A204.1 (cell line): Measurements from ENCODE around the gene KRT73.

Experiments
- FAIRE-seq: peaks from 2 replicates; lab custom pipeline; 2012; peaks lifted over from hg19 to GRCh38; lab: Jason Lieb, UNC

The KRT73 gene

DNA sequence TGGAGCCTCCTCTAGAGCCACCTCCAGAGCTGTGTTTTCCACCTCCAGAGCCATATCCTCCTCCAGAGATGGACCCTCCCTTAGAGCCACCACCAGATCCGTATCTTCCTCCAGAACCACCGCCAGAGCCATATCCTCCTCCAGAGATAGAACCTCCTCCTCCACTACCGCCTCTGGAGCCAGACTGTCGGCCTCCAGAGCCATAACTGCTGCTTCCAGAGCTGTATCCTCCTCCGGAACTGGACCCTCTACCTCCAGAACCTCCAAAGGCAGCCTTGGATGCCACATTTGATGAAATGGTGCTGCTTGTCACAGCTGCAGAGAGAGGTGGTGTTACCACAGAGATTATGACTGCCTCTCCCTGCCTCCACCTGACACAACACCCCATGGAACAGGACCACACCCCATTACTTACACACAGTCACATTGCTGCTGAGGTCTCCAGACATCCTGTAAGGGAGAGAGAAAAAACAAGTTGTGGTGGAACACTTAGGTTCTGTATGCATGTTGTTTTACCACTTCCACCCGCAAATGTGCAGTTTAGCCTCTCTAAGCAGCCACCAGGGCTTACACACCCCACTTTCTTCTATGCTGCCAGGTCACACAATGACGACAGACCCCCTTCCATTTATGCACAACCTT is 26.9 kb upstream of the KRT73 start:
- FAIRE-seq: no peak

DNA sequence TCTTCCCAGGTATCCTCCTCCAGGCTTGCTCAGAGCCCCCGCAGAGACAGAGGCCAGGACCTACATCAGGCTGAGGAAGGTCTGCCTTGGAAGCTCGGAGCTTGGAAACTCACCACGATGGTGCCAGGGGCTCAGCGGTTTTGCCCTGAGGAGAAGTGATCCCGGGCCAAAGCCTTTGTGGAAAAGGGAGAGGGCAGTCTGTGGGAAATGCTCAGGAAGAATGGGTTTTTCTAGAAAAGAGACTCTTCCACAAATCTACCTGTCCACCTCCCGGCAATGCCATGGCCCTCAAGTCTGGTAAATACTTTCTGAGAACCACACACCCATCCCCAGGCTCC is 25.7 kb upstream of the KRT73 start:
- FAIRE-seq: no peak

DNA sequence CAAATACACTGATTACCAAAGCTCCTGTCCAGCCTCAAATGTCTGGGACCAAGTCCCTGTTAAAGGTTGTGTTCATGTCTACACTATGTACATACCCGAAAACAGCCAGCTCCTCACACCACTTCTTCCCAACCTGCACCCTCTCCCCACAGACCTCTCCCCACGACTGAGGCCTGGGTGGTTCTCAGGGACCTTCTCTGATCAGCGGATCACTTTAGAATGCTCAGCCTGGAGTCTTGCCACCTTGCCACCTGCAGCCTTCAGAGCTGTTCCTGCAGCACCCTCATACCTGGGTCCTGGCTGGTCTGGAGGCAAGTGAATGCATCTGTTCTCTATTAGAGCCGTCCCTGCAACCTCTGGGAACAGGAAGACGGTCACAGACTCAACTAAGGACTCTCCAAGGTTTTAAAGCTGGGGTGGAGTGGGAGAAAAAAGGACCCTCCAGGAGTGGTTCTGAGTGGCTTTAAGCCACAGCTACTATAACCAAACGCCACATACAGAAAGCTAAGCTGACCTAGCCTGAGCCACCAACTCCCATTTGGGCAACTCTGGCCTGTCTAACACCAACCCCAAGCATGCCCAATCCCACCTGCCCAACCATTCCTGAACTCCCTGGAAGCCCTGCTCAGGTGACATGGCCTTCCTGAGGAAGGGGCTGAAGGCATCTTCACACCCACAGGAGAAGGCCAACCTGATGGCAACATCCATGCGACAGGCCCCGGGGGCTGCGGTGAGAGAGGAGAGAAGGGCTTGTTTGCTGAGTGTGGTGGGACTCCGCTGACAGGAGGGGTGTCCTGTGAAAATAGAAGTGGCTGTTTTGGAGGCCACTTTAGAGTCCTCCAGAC is 25.1 kb upstream of the KRT73 start:
- no peak for FAIRE-seq

DNA sequence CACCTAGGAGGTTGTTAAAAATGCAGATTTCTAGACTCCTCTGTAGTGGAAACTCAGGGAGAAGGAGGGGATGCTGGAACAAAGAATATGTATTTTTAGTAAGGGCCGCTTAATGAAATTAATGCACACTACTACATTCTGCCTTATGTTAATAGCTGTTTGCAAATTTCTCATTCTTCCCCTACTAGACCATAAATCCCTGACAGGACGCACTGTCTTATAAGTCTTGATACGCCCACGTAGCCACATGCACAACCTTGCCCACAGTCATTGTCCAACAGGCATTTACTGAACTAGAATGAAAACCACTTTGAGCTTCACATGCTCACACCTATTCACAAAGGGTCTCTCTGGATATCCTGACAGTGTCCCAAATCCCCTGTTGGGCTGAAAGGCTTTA is 23.1 kb upstream of the KRT73 start:
- FAIRE-seq: no peak

DNA sequence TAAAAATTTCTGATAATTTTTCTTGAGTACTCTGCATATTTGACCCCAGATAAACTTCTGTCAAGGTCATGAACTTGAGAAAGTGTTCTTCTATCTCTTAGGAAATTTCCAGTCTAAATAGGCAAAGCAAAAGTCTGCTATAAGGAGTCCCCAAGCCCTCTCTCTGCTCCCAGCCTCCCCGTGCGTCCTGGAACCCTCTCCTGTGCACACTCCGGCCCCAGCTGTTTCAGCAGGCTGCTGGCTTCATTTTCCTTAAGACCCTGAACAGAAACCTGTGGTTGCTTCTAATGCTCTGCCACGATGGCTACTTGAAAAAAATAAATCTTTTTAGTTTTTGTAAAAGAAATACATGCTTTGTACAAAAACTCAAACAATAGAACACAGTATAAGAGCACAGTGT is 18.9 kb upstream of the KRT73 start:
- no peak for FAIRE-seq

DNA sequence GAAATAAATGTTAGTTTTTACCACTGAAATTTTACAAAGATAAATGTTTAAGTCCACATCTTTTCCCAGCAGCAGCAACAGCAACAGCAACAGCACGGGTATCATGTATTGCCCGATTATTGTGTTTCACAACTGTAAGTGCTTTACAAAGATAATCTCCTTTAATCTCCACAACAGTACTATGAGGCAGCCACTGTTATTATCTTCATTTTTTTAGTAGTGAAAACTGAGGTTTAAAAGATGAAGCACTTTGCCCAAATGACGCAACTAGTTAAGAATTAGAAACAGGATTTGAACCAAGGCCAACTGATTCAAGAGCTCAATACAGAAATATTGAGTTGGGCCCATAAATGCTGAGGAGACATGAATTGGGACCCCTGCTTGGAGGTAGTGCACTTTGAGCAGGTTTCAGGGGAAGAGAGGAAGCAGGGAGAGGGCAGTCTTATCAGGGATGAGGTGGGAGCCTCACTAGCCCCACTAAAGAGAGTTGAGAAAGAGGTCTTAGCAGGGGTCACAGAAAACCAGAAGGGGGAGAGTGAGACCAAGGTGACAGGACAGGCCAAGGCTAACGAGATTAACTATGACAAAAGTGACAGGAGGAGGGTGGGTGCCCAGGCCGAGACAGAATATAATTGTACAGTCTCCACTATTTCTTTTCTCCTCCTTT is 18.4 kb upstream of the KRT73 start:
- FAIRE-seq: no peak

DNA sequence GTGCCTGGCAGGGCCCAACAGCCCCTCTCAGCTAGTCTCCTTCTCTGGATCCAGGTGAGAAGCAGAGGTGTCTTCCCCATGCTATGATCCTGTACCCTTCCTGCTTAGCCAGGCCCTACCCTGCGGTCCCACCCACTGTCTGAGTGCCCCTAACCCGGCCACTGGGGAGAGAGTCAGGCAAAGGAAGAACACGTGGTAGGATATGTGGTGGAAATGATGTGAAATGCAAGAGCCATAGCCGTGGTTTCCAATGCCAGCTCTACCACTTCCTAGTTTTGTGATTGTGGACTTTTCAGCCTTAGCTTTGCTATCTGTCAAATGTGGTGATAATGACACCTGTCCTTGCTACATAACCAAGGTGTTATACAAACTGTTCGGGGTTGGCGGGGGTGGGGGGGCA is 17.8 kb upstream of the KRT73 start:
- FAIRE-seq: no peak

DNA sequence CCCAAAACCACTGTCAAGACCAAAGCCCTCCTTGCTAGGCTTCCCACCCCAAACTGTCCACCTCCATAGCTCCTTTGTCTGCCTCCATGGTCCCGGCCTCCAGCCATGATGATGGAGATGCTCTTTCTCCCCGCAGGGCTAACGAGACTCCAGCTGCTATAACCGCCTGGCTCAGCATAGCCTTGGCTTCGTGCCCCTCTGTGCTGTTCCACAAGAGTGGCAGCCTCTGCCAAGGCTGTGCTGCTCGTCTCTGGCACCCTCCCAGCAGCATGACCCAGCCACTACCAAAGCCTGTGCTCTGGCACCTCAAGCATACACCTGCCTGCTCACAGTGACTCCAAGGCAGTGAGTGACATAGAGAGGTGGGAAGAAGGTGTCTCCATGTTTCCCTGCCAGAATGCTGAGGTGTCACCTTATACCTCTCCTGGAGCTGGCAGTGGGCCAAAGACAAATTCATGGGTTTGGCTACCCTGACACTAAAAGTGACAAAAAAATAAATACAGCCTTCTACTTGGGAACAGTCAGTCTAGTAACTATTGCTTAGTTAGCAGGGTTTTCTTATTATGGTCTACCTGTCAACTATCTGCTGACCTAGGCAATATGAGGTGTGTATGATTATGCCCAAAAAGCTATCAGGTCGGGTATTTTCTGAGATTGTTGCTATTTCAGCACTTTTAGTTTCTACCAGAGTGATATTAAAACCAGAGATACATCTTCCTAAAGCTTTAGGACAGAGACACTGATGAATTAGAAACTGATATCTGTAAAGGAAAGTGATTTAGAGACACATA is 16.1 kb upstream of the KRT73 start:
- no peak for FAIRE-seq

DNA sequence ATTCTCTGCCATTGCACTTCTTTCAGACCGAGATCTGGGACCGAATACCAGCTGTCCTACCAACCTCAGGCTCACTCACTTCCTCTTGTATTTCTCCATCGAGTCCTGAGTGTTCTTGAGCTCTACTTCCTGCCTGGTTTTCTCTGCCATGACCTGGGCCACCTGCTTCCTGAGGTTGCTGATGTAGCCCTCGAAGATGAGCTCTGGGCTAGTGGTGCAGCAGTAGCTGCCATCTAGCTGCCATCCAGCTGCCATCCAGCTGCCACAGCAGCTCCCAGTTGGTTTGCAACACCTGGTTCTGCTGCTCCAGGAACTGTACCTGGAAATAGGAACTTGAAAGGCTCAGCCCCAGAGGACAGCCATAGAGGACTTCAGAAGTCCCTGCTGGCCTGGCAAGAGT is 15.0 kb upstream of the KRT73 start:
- FAIRE-seq: no peak

DNA sequence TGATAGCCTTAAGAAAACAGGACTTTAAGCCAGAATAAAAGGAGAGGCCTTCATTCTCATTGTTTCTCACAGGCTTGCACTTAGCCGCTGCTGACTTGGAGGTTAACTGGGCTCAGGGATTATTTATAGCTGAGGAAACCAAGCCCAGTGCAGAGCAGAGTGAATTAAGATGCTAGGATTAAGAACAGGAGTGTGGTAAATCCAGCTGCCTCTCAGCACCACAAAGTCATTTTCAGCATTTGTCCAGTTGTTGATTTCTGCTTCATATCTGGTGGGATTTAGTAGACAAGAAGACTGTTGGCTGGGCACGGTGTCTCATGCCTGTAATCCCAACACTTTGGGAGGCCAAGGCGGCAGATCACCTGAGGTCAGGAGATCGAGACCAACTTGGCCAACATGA is 14.3 kb upstream of the KRT73 start:
- FAIRE-seq: no peak

DNA sequence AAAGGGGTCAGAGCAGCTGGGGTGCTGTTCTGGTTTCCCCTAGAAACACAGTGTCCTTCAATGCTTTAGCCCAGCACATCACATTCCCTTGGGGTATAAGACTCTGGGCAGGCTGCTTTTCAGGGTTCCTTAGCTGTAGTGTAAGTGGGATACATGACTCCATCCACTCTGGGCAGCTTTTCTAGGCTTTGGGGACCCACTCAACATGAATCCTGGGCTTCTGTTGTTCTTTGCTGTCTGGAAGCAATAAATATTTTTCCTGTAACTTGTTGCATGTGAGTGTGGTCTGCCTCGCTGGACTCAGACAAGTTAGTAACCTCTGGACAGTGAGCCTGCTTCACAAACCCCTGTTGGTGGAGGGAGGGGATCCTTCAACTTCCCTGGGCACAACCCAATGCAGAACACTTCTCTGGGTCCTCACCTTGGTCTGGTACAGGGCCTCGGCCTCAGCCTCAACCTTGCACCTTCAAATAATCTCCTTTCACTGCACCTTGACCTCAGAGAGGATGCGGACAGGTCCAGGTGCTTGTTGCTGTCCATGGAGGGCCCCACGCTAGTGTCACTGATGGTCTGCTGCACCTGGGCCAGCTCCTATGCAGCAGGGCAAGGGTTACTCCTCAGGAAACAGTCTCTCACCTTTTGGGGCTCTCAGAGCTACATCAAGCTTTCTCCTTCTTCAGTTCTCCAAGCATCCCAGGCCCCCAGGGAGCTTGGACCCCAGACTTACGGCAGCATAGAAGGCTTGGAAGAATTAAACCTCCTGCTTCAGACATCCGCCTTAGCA is 13.5 kb upstream of the KRT73 start:
- no peak for FAIRE-seq

DNA sequence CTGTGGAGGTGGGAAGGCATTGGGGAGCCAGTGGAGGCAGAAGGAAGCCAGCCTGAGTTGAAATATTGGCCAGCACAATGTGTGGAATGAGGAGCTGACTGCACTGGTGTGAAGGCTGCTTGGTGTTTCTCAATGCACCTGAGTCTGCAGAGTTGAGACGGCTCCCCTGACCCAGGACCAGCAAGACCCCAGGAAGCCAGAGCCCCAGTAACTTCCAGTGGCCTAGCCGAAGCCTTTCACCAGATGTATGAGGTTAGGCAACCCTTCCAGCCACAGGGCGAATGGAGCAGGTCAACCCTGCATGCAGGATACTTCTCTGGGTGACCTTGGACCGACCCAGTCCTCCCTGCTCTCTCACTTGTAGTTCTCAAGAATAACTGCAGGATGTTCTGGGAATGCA is 12.9 kb upstream of the KRT73 start:
- no peak for FAIRE-seq

DNA sequence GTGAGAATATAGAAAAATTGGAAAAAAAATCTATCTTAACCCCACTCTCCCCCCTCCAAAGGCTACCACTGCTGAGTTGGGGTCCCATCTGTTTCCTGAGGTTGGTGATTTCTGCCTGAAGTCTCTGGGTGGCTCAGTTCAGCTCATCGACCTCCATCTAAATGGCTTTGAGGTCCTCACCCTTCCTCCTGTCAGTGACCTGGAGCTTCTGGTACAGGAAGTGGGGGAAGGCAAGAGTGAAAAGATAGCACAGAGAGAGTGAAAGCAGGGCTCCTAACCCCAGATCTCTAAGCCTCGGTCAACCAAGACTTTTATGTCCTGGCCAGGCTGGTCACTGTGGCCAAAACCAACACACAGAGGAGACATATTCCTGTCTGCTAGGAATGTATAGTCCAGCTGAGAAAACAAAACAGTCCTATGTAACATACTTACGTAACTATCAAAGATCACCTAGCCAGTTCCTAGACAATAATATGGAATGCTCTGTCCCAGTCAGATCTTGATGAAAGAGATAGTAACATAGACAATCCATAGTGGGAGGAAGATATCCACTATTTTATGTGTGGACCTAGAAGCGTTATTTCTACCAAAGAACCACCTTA is 12.3 kb upstream of the KRT73 start:
- no peak for FAIRE-seq

DNA sequence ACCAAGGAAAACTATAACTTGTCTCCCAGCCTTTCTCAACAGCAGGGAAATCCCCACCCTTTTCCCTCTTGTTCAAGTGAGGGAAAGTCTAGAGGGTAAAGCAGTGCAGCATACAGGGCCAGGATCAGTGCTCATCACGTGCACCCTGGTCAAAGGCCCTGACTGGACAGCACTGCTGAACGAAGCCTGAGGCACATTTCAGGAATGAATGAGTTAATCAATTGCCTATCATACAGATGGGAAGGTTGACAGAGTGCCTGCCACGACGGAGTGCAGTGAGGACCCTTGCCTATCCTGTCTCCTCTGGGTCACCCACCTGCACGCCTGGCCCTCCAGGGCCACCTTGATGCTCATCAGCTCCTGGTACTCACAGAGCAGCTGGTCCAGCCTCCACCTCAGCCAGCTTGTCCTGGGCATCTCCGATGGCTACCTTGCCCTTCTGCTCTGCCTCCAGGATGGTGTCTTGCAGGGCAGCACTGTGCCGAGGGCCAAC is 11.7 kb upstream of the KRT73 start:
- FAIRE-seq: no peak

DNA sequence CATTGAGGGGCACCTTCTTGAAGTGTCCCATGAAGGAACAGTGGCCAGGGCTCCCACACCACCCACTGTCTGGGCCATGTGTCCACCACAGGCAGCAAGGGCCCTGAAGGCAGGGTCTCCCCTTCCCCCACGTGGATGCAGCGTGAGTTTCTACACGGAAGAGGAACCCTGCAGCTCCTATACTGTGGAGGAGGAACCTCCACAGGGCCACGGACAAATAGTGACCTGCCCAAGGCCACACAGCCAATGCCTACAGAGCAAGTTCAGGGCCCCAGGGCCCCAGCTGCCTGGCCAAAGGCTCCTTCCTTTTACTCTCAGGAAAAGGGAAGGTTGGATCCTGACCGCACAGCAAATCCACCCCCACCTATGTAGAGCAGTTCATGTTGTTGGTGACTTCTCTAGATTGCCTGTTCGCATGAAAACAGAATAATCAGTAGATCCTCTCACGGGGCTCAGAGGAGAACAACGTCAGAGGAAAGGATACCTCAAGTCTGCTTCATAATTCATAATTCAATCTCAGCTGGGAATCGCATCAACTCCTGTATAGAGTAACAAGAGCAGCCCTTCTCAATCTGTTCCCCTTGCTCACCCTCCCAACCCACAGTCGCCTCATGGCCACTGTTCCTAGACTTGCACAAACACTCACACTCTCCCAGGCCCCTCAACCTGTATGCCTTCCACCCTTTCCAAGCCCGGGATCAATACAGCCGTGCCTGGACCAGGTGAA is 11.1 kb upstream of the KRT73 start:
- FAIRE-seq: no peak

DNA sequence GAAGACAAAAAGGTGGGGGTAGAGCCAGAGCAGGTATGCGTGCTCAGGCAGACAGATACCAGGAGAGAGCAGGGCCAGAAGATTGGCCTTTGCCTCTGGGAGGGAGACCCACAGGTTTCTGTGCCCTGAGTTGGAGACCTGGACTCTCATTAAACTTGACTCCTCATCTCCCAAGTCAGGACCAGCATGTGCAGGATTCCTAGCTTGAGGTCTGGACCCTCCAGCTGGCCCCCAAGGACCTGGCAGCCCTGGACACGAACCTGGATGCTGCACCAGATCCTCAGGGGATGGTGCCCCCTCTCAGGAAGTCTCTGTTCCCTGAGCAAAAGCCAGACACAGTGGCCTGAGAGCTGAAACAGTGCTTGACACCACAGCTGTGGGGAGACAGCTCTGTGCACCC is 10.5 kb upstream of the KRT73 start:
- no peak for FAIRE-seq

DNA sequence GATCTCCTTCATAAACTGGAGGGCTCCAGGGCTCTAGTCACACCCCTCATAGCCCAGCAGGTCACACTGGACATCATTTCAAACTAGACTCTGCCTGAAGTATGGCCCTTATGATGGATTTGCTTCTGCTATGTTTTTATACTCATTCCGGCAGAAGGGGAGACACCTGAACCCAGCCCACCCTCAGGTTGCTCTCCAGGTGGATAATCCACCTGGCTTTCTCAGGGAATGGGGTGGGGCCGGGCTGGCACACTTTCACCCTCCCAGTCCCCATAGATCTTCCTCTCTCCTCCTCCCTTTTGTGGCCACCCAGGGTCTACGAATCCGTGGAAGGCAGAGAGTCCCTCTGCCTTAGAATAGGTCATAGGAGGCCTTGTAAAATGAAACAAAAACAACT is 9.8 kb upstream of the KRT73 start:
- FAIRE-seq: no peak

DNA sequence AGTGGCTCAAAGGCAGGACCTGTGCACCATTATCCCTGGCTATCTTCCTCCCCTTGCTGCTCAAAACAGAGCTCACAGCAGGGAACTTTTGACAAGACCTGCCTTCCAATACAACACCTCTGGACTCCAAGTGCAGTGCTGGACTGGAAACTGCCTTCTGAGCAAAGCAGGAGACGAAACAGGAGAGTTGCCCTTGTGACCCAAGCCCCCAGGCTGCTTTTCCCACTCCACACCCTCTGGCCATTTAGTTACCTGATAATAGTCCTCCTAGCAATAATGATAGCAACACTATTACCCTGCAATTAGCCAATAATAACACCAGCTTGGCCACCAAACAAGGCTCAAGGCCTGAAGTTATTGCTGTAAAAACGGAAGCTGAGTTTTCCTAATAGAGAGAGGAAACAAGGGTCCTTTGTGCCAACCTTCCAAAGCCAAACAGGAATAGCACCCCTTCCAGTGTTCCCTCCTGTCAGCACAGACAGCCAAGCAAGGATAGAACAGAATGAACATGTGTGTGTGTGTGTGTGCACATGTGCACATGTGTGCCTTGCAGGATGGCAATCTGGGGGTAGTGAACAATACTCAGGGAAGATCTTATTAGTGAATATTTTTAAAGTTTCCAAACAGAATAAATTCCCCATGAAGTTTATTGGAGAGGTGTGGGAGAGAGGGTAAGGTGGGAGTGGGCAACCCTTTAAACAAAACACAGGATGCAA is 9.2 kb upstream of the KRT73 start:
- FAIRE-seq: no peak

DNA sequence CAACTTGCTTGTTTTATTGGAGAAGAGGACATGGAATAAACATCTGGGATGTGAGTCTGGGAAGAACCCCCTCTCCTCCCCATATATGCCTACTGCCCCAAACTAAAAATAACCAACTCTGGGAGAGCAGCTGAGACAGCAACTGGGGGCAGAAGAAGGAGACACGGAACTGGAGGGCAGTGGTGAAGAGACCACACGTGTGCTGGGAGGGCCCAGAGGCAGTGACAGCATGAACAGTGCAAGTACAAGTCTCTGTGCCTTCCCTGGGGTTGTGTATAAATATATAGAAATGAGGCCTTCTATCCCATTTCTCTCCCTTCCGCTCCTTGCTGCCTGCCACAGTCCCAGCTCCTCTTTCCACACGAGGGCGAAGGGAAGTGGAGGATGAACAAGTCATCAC is 4.0 kb upstream of the KRT73 start:
- no peak for FAIRE-seq

DNA sequence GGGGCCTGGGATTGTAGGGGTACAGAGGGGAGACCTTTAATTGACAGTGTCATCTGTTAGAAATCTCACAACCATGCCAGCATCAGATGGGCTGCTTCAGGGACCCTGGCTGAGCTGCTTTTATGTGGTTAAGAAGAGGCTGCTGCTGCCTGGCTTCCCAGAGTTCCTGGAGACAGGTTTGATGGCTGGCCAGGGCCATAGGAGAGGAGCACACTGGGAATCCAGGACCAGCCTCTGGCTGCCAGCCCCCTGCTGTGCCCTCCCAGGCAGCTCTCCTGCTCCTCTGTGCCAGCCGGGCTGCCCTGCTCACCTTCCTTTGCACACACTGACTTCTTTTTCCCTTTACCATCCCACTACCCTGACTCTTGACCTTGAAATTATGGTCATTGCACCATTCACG is 507 bp upstream of the KRT73 start:
- no peak for FAIRE-seq
